Neural crest cell (in vitro differentiated cells): ENCODE data around the gene EVC2. TPM values are rescaled to one million over a fixed set of nuclear protein-coding genes. Genes with fewer than 3 reads are reported as not detected.

ENCODE experiments used
- DNase-seq: peaks from one replicate; pipeline ENCODE4 v3.0.0; 2021; ENCODE audit warnings: low read depth, mixed read lengths, low spot score
- H3K27ac Mint-ChIP-seq: one replicate; pipeline ENCODE4 v1.8.0; 2021; ENCODE audit warnings: mild to moderate bottlenecking, mixed read lengths; ENCODE audit not compliant: unreplicated experiment
- H3K27me3 Mint-ChIP-seq: 2 replicates; pipeline ENCODE4 v1.8.0; 2021; ENCODE audit warnings: low read depth, mild to moderate bottlenecking, mixed read lengths
- H3K36me3 Mint-ChIP-seq: 2 replicates; pipeline ENCODE4 v1.8.0; 2021; ENCODE audit warnings: low read depth, mild to moderate bottlenecking, mixed read lengths
- H3K4me1 Mint-ChIP-seq: 2 replicates; pipeline ENCODE4 v1.8.0; 2021; ENCODE audit warnings: mixed read lengths
- H3K4me3 Mint-ChIP-seq: one replicate; pipeline ENCODE4 v1.8.0; 2021; ENCODE audit warnings: mild to moderate bottlenecking, mixed read lengths
- H3K9me3 Mint-ChIP-seq: 2 replicates; pipeline ENCODE4 v1.8.0; 2021; ENCODE audit warnings: mixed read lengths
- total RNA-seq: library from RNA; stranded (reverse); gene quantifications from 2 replicates; pipeline ENCODE4 v1.2.1, GENCODE V29; 2021
- TF ChIP-seq, protein P1 (sequence below): fragments of 200-600 bp; sonication (generic); conservative IDR thresholded peaks from 2 replicates; pipeline ENCODE4 v1.5.0; 2021; ENCODE audit warnings: antibody characterized with exemption, mild to moderate bottlenecking

Gene EVC2
- total RNA-seq, 1 donor from 2014 or later, result 7.2 TPM

- H3K27me3 Mint-ChIP-seq, result no peaks in the 10 kb centered on the region
- DNase-seq, result no peak
- peaks cover 19% of the 10 kb centered on the region for H3K36me3 Mint-ChIP-seq
- no peaks in the 10 kb centered on the region for H3K9me3 Mint-ChIP-seq
- no peak overlapping the region for H3K4me3 Mint-ChIP-seq
- TF ChIP-seq, protein P1, sequence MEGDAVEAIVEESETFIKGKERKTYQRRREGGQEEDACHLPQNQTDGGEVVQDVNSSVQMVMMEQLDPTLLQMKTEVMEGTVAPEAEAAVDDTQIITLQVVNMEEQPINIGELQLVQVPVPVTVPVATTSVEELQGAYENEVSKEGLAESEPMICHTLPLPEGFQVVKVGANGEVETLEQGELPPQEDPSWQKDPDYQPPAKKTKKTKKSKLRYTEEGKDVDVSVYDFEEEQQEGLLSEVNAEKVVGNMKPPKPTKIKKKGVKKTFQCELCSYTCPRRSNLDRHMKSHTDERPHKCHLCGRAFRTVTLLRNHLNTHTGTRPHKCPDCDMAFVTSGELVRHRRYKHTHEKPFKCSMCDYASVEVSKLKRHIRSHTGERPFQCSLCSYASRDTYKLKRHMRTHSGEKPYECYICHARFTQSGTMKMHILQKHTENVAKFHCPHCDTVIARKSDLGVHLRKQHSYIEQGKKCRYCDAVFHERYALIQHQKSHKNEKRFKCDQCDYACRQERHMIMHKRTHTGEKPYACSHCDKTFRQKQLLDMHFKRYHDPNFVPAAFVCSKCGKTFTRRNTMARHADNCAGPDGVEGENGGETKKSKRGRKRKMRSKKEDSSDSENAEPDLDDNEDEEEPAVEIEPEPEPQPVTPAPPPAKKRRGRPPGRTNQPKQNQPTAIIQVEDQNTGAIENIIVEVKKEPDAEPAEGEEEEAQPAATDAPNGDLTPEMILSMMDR, result no peak
- no peak overlapping the region for H3K27ac Mint-ChIP-seq
- peaks cover 21% of the 10 kb centered on the region for H3K4me1 Mint-ChIP-seq
These were observed 138.9 kb downstream of the EVC2 start for GRCh38 chr4:5569451-5569850.

DNA sequence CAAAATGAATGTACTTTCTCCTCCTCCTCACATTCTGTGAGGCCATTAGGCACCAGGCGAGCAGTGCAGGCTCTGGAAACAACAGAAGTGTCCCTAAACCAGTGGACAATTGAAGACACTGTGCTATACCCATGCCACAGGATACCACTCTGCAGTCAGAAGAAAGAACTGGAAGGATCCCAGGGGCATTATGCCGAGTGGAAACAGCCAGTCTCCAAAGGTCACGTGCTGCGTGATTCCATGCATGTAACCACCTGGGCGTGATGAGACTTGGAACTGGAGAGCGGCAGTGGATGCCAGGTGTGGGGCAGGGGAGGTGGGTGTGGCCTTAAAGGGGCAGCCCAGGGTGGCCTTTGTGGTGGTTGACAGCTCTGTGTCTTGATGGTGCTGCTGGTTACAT is 139.4 kb downstream of the EVC2 start:
- Mint-ChIP-seq H3K4me3 (no peak overlapping the region), H3K9me3 (no peaks in the 10 kb centered on the region), H3K27ac (no peak overlapping the region), H3K27me3 (no peaks in the 10 kb centered on the region), H3K36me3 (peaks cover 19% of the 10 kb centered on the region), H3K4me1 (peaks cover 21% of the 10 kb centered on the region)
- no peak for DNase-seq
- TF ChIP-seq, protein P1, result no peak

GRCh38 chr4:5568336-5568735 is 140.0 kb downstream of the EVC2 start:
- Mint-ChIP-seq H3K27ac (no peak overlapping the region), H3K27me3 (no peaks in the 10 kb centered on the region), H3K4me3 (no peak overlapping the region), H3K9me3 (no peaks in the 10 kb centered on the region), H3K36me3 (peaks cover 19% of the 10 kb centered on the region), H3K4me1 (peaks cover 21% of the 10 kb centered on the region)
- TF ChIP-seq, protein P1, result no peak
- no peak for DNase-seq

GRCh38 chr4:5566991-5567390 is 141.4 kb downstream of the EVC2 start:
- H3K9me3 Mint-ChIP-seq, result no peaks in the 10 kb centered on the region
- H3K4me1 Mint-ChIP-seq, result peaks cover 21% of the 10 kb centered on the region
- TF ChIP-seq, protein P1, result no peak
- no peak overlapping the region for H3K4me3 Mint-ChIP-seq
- DNase-seq, result no peak
- H3K27me3 Mint-ChIP-seq, result no peaks in the 10 kb centered on the region
- no peak overlapping the region for H3K27ac Mint-ChIP-seq
- peaks cover 17% of the 10 kb centered on the region for H3K36me3 Mint-ChIP-seq

GRCh38 chr4:5566526-5566925 is 141.8 kb downstream of the EVC2 start:
- Mint-ChIP-seq H3K27ac (no peak overlapping the region), H3K27me3 (no peaks in the 10 kb centered on the region), H3K9me3 (no peaks in the 10 kb centered on the region), H3K4me3 (no peak overlapping the region), H3K4me1 (peaks cover 17% of the 10 kb centered on the region), H3K36me3 (peaks cover 18% of the 10 kb centered on the region)
- no peak for DNase-seq
- TF ChIP-seq, protein P1, result no peak

- TF ChIP-seq, protein P1, result no peak
- no peaks in the 10 kb centered on the region for H3K9me3 Mint-ChIP-seq
- DNase-seq, result no peak
- no peak overlapping the region for H3K27ac Mint-ChIP-seq
- H3K27me3 Mint-ChIP-seq, result no peaks in the 10 kb centered on the region
- H3K4me3 Mint-ChIP-seq, result no peak overlapping the region
- H3K36me3 Mint-ChIP-seq, result peaks cover 14% of the 10 kb centered on the region
- peaks cover 16% of the 10 kb centered on the region for H3K4me1 Mint-ChIP-seq
These were observed 144.5 kb downstream of the EVC2 start for GRCh38 chr4:5563856-5564255.
